ENCODE results near the gene DDA1. TPM values are rescaled to one million over a fixed set of nuclear protein-coding genes. Genes with fewer than 3 reads are reported as not detected.

The DDA1 gene
- 46.6 to 71.6 TPM (median 63.9 TPM) in 5 replicates for total RNA-seq (2022; extraction: Qiagen RNA extraction; ENCODE audit: low read depth)

GRCh38 chr19:17309198-17309964, at the start of gene DDA1:
TSS of gene DDA1 (plus strand) at chr19:17309563. CDS start at chr19:17309655, 92 bp downstream.

GRCh38 chr19:17264641-17264979, 44.8 kb upstream of the DDA1 start, which contains the start of gene USHBP1:
TSS of gene USHBP1 (minus strand) at chr19:17264745. CDS start at chr19:17264299, 446 bp downstream.

GRCh38 chr19:17266975-17267788, 42.2 kb upstream of the DDA1 start, which contains the start of gene BABAM1:
TSS of gene BABAM1 (plus strand) at chr19:17267443. CDS start at chr19:17268807, 1,364 bp downstream.

GRCh38 chr19:17281391-17282304, 27.7 kb upstream of the DDA1 start, which contains the start of gene ANKLE1:
TSS of gene ANKLE1 (plus strand) at chr19:17281901. CDS start at chr19:17281921, 20 bp downstream.

GRCh38 chr19:17303167-17303939, 6.0 kb upstream of the DDA1 start, which contains the start of gene ABHD8:
TSS of gene ABHD8 (minus strand) at chr19:17303425. CDS start at chr19:17301616, 1,809 bp downstream.

GRCh38 chr19:17305517-17306284, 3.7 kb upstream of the DDA1 start, which contains the start of gene MRPL34:
TSS of gene MRPL34 (plus strand) at chr19:17305872. CDS start at chr19:17305893, 21 bp downstream.

DNA sequence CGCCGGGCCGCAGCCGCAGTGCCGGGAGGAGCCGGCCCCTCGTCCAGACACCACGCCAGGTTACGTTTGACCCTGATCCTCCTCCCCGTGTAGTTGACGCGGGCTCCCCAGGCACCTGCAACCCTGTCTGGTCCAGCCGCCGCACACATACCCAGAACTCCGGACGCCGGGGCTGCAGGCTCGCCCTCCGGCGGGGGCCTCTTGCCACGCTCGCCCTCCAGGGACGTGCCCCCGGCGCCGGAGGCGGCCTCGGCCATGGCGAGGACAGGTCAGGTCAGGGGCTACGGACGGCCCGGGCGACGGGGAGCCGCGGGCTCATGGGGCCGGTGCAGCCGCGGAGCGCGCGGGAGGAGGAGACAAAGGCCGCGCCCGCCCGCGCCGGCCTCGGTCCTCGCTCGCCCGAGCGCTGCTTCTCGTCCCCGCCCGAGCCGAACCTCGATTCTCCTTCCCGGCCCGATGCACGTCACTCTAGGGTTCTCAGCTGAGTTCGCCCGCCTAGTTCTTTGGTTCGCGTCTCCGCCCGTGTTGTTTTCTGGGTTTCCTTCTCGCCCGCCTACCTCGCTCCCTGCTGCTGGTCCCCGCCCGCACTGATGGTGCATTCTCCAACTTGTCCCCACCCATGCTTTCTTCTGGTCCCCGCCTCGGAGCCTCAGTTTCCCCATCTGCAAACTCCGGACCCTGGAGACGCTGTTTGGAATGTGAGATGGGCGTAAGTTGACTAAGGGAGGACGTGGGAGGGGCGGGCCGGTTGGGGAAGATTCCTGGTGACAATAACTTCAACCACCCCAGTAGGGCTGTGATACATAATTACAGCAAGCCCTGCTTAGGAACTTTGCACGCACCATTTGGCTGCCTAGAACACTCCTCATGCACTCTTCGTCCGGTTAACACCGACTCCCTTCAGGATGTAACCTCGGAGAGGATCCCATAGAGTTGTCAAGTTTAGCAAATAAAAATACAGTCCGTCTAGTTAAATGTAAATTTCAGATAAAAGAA, 25.3 kb downstream of the DDA1 start, which contains the start of gene ANO8:
Gene ANO8 (minus strand): TSS at position 442 of the 996 bp plus-strand sequence. CDS start 185 bp downstream, at position 257.

GRCh38 chr19:17336872-17337674, 27.7 kb downstream of the DDA1 start, which contains the start of gene GTPBP3:
TSS of gene GTPBP3 (plus strand) at chr19:17337553. CDS start at chr19:17337612, 59 bp downstream.

Other genes with a start within 250 kb of the DDA1 start
- 13.7 to 17.1 TPM (median 15.3 TPM) in 5 replicates for gene HAUS8, start 234.1 kb upstream of the DDA1 start, total RNA-seq (2022; extraction: Qiagen RNA extraction; ENCODE audit: low read depth)
- gene MYO9B, start 233.8 kb upstream of the DDA1 start, total RNA-seq (2022; extraction: Qiagen RNA extraction; ENCODE audit: low read depth), result 24.8 to 39.5 TPM (median 35.9 TPM) in 5 replicates
- 12.2 to 17.8 TPM (median 16.3 TPM) in 5 replicates for gene USE1, start 94.2 kb upstream of the DDA1 start, total RNA-seq (2022; extraction: Qiagen RNA extraction; ENCODE audit: low read depth)
- gene OCEL1, start 83.3 kb upstream of the DDA1 start, total RNA-seq (2022; extraction: Qiagen RNA extraction; ENCODE audit: low read depth), result 8.0 to 13.5 TPM (median 11.6 TPM) in 5 replicates
- gene NR2F6, start 63.6 kb upstream of the DDA1 start, total RNA-seq (2022; extraction: Qiagen RNA extraction; ENCODE audit: low read depth), result 25.5 to 79.2 TPM (median 72.8 TPM) in 5 replicates
- gene USHBP1, start 44.8 kb upstream of the DDA1 start, total RNA-seq (2022; extraction: Qiagen RNA extraction; ENCODE audit: low read depth), result not detected in 5 replicates
- 58.2 to 67.7 TPM (median 62.6 TPM) in 5 replicates for gene BABAM1, start 42.1 kb upstream of the DDA1 start, total RNA-seq (2022; extraction: Qiagen RNA extraction; ENCODE audit: low read depth)
- gene ANKLE1, start 27.7 kb upstream of the DDA1 start, total RNA-seq (2022; extraction: Qiagen RNA extraction; ENCODE audit: low read depth), result 0.12 to 0.90 TPM (median 0.52 TPM) in 5 replicates
- 2.0 to 3.2 TPM (median 3.1 TPM) in 5 replicates for gene ABHD8, start 6.1 kb upstream of the DDA1 start, total RNA-seq (2022; extraction: Qiagen RNA extraction; ENCODE audit: low read depth)
- gene MRPL34, start 3.7 kb upstream of the DDA1 start, total RNA-seq (2022; extraction: Qiagen RNA extraction; ENCODE audit: low read depth), result 40.0 to 98.7 TPM (median 87.8 TPM) in 5 replicates
- 1.6 to 5.5 TPM (median 4.3 TPM) in 5 replicates for gene ANO8, start 25.3 kb downstream of the DDA1 start, total RNA-seq (2022; extraction: Qiagen RNA extraction; ENCODE audit: low read depth)
- 15.3 to 25.9 TPM (median 22.8 TPM) in 5 replicates for gene GTPBP3, start 28.0 kb downstream of the DDA1 start, total RNA-seq (2022; extraction: Qiagen RNA extraction; ENCODE audit: low read depth)
- not detected in 5 replicates for gene PLVAP, start 67.8 kb downstream of the DDA1 start, total RNA-seq (2022; extraction: Qiagen RNA extraction; ENCODE audit: low read depth)
- not detected in 5 replicates for gene CCDC194, start 84.6 kb downstream of the DDA1 start, total RNA-seq (2022; extraction: Qiagen RNA extraction; ENCODE audit: low read depth)
- 0.23 to 0.35 TPM (median 0.32 TPM) in 3 of 5 replicates, not detected in the others for gene BST2, start 96.1 kb downstream of the DDA1 start, total RNA-seq (2022; extraction: Qiagen RNA extraction; ENCODE audit: low read depth)
- 22.5 to 43.2 TPM (median 39.3 TPM) in 5 replicates for gene MVB12A, start 110.5 kb downstream of the DDA1 start, total RNA-seq (2022; extraction: Qiagen RNA extraction; ENCODE audit: low read depth)
- 0.14 to 0.91 TPM (median 0.63 TPM) in 5 replicates for gene TMEM221, start 139.1 kb downstream of the DDA1 start, total RNA-seq (2022; extraction: Qiagen RNA extraction; ENCODE audit: low read depth)
- not detected in 5 replicates for gene NXNL1, start 151.4 kb downstream of the DDA1 start, total RNA-seq (2022; extraction: Qiagen RNA extraction; ENCODE audit: low read depth)
- gene SLC27A1, start 161.0 kb downstream of the DDA1 start, total RNA-seq (2022; extraction: Qiagen RNA extraction; ENCODE audit: low read depth), result 1.7 to 3.6 TPM (median 2.8 TPM) in 5 replicates
- gene PGLS, start 202.1 kb downstream of the DDA1 start, total RNA-seq (2022; extraction: Qiagen RNA extraction; ENCODE audit: low read depth), result 41.7 to 79.6 TPM (median 75.4 TPM) in 5 replicates
- 46.5 to 80.8 TPM (median 73.0 TPM) in 5 replicates for gene COLGALT1, start 246.1 kb downstream of the DDA1 start, total RNA-seq (2022; extraction: Qiagen RNA extraction; ENCODE audit: low read depth)